Measurements from ENCODE around the gene LOXL3. TPM values are rescaled to one million over a fixed set of nuclear protein-coding genes. Genes with fewer than 3 reads are reported as not detected.

LOXL3 gene
- polyA plus RNA-seq, 1 donor (not counting 4 experiments of a cell fraction or from before 2014, with no cell fraction given), result 0.21 TPM

- H3K9ac ChIP-seq (ENCODE audit: control insufficient read depth, extremely low read depth, insufficient read depth, low read length), result no peak overlapping the region
- H3K4me3 ChIP-seq (ENCODE audit: control insufficient read depth in 2 of 3, extremely low read depth in 1 of 3, insufficient read depth in 2 of 3, low read depth in 1 of 3, low read length in 3 of 3), result peak overlapping the region in 1 of 3 experiments; percentile 93
- H3K27ac ChIP-seq (ENCODE audit: control insufficient read depth, insufficient read depth, low read length), result no peak overlapping the region
- no peak overlapping the region for H2AFZ ChIP-seq (ENCODE audit: control insufficient read depth, low read length)
- no peaks in the 10 kb centered on the region for H3K9me1 ChIP-seq (ENCODE audit: control insufficient read depth, extremely low read depth, insufficient read depth, low read length)
- no peak for FAIRE-seq
- peaks cover 36% of the 10 kb centered on the region for H3K79me2 ChIP-seq (ENCODE audit: control insufficient read depth, insufficient read depth, low read length)
- TF ChIP-seq, protein P1, sequence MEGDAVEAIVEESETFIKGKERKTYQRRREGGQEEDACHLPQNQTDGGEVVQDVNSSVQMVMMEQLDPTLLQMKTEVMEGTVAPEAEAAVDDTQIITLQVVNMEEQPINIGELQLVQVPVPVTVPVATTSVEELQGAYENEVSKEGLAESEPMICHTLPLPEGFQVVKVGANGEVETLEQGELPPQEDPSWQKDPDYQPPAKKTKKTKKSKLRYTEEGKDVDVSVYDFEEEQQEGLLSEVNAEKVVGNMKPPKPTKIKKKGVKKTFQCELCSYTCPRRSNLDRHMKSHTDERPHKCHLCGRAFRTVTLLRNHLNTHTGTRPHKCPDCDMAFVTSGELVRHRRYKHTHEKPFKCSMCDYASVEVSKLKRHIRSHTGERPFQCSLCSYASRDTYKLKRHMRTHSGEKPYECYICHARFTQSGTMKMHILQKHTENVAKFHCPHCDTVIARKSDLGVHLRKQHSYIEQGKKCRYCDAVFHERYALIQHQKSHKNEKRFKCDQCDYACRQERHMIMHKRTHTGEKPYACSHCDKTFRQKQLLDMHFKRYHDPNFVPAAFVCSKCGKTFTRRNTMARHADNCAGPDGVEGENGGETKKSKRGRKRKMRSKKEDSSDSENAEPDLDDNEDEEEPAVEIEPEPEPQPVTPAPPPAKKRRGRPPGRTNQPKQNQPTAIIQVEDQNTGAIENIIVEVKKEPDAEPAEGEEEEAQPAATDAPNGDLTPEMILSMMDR (optimal IDR thresholded peaks at IDR 0.05 in 1 of 3, IDR thresholded peaks at IDR 0.05 in 1 of 3, conservative IDR thresholded peaks at IDR 0.05 in 1 of 3; ENCODE audit: extremely low read depth in 1 of 3, insufficient read depth in 2 of 3, low read length in 3 of 3), result no peak
- no peak for TF ChIP-seq EZH2 (IDR thresholded peaks at IDR 0.05; ENCODE audit: low read length)
- no peak for DNase-seq (ENCODE audit: low read depth, low spot score)
- H3K4me2 ChIP-seq (ENCODE audit: control insufficient read depth, extremely low read depth, insufficient read depth, low read depth, low read length), result peak overlapping the region; percentile 75
- H3K27me3 ChIP-seq (ENCODE audit: control insufficient read depth, extremely low read depth, insufficient read depth, low read length), result no peaks in the 10 kb centered on the region
- H3K36me3 ChIP-seq (ENCODE audit: control insufficient read depth in 2 of 2, extremely low read depth in 1 of 2, insufficient read depth in 2 of 2, low read length in 2 of 2), result peaks cover 20 to 35% of the 10 kb centered on the region in 2 experiments
- H3K4me1 ChIP-seq (ENCODE audit: control insufficient read depth, extremely low read depth, insufficient read depth, low read length), result peaks cover 36% of the 10 kb centered on the region
- dilution Hi-C loops (cut with MboI; ENCODE audit: extremely low pct_ligation_motif_present, low sequenced_read_pairs), result no loop called here
- H4K20me1 ChIP-seq (ENCODE audit: control insufficient read depth, extremely low read depth, insufficient read depth, low read length), result no peaks in the 10 kb centered on the region
- H3K9me3 ChIP-seq (ENCODE audit: control insufficient read depth, low read depth, low read length), result no peaks in the 10 kb centered on the region
These were observed 26.0 kb downstream of the LOXL3 start for GRCh38 chr2:74527741-74528140.

- Histone ChIP-seq H3K27me3 (ENCODE audit: control insufficient read depth, extremely low read depth, insufficient read depth, low read length) (no peaks in the 10 kb centered on the region), H3K4me3 (ENCODE audit: control insufficient read depth in 2 of 3, extremely low read depth in 1 of 3, insufficient read depth in 2 of 3, low read depth in 1 of 3, low read length in 3 of 3) (no peak overlapping the region), H4K20me1 (ENCODE audit: control insufficient read depth, extremely low read depth, insufficient read depth, low read length) (no peaks in the 10 kb centered on the region), H3K9ac (ENCODE audit: control insufficient read depth, extremely low read depth, insufficient read depth, low read length) (no peak overlapping the region), H3K9me3 (ENCODE audit: control insufficient read depth, low read depth, low read length) (no peaks in the 10 kb centered on the region), H3K4me1 (ENCODE audit: control insufficient read depth, extremely low read depth, insufficient read depth, low read length) (peaks cover 36% of the 10 kb centered on the region), H3K27ac (ENCODE audit: control insufficient read depth, insufficient read depth, low read length) (no peak overlapping the region), H3K4me2 (ENCODE audit: control insufficient read depth, extremely low read depth, insufficient read depth, low read depth, low read length) (peak overlapping the region; percentile 56), H3K36me3 (ENCODE audit: control insufficient read depth in 2 of 2, extremely low read depth in 1 of 2, insufficient read depth in 2 of 2, low read length in 2 of 2) (peaks cover 16 to 33% of the 10 kb centered on the region in 2 experiments), H3K79me2 (ENCODE audit: control insufficient read depth, insufficient read depth, low read length) (peaks cover 36% of the 10 kb centered on the region), H2AFZ (ENCODE audit: control insufficient read depth, low read length) (no peak overlapping the region), H3K9me1 (ENCODE audit: control insufficient read depth, extremely low read depth, insufficient read depth, low read length) (no peaks in the 10 kb centered on the region)
- TF ChIP-seq, protein P1 (optimal IDR thresholded peaks at IDR 0.05 in 1 of 3, IDR thresholded peaks at IDR 0.05 in 1 of 3, conservative IDR thresholded peaks at IDR 0.05 in 1 of 3; ENCODE audit: extremely low read depth in 1 of 3, insufficient read depth in 2 of 3, low read length in 3 of 3), result no peak
- no peak for TF ChIP-seq EZH2 (IDR thresholded peaks at IDR 0.05; ENCODE audit: low read length)
- DNase-seq (ENCODE audit: low read depth, low spot score), result no peak
- no peak for FAIRE-seq
- dilution Hi-C loops (cut with MboI; ENCODE audit: extremely low pct_ligation_motif_present, low sequenced_read_pairs), result no loop called here
These were observed 27.0 kb downstream of the LOXL3 start for GRCh38 chr2:74526649-74527230.

Measured in keratinocyte (primary cell).